Keratinocyte (primary cell): ENCODE results near the gene IQSEC3.

Source experiments
- EZH2 ChIP-seq: IDR thresholded peaks from one replicate; pipeline ENCODE4 v1.6.1; 2012; ENCODE audit warnings: inconsistent platforms, mild to moderate bottlenecking, low read length, moderate library complexity
- TF ChIP-seq, protein P1 (sequence below), 3 experiments: IDR thresholded peaks in 1 of 3; conservative IDR thresholded peaks in 1 of 3; optimal IDR thresholded peaks in 1 of 3; 2 replicates in 2 of 3; 3 replicates in 1 of 3; pipeline versions ENCODE3 to v1.5.1; 2011; ENCODE audit warnings: low read length in 3 of 3, mild to moderate bottlenecking in 3 of 3, moderate library complexity in 2 of 3, control low read depth in 1 of 3, inconsistent platforms in 1 of 3; ENCODE audit not compliant: insufficient read depth in 2 of 3; ENCODE audit errors: extremely low read depth in 1 of 3

DNA sequence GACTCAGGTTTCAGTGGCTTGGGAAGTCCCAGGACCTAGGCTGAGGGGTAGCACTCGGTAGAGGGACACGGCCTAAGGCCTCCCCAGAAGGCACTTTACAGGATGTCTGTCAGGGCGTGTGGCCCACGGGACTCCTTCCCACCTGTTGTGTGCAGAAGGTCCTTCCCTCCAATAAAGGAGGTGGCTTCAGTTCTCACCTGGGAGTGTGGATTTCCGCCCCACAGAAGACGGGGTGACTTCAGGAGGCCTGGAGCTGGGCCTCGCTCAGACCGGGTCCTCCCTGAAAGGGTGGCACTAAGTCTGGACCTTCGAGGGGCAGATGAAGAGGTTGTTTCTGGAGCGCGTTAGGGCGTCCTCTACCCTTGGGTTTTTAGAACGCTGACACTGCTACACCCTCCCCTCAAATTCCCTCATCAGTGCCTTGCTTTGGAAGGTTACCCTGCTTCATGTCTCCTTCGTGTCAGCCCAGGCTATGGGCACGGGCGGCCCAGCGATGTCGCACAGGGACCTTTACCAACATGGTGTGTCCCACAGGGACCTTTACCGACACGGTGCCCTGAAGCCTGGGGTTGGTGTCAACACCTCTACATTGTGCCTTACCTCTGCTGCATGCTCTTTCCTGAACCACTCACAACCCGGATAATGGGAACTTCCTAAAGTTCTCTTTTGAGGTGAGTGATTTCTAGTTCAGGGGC, 140.3 kb downstream of the IQSEC3 start:
- TF ChIP-seq, protein P1, sequence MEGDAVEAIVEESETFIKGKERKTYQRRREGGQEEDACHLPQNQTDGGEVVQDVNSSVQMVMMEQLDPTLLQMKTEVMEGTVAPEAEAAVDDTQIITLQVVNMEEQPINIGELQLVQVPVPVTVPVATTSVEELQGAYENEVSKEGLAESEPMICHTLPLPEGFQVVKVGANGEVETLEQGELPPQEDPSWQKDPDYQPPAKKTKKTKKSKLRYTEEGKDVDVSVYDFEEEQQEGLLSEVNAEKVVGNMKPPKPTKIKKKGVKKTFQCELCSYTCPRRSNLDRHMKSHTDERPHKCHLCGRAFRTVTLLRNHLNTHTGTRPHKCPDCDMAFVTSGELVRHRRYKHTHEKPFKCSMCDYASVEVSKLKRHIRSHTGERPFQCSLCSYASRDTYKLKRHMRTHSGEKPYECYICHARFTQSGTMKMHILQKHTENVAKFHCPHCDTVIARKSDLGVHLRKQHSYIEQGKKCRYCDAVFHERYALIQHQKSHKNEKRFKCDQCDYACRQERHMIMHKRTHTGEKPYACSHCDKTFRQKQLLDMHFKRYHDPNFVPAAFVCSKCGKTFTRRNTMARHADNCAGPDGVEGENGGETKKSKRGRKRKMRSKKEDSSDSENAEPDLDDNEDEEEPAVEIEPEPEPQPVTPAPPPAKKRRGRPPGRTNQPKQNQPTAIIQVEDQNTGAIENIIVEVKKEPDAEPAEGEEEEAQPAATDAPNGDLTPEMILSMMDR (optimal IDR thresholded peaks at IDR 0.05 in 1 of 3, IDR thresholded peaks at IDR 0.05 in 1 of 3, conservative IDR thresholded peaks at IDR 0.05 in 1 of 3; ENCODE audit: extremely low read depth in 1 of 3, insufficient read depth in 2 of 3, low read length in 3 of 3) = no peak
- TF ChIP-seq EZH2 = no peak
